HL-60 (cell line): Measurements from ENCODE around the gene BZW2.
"Not testable (repeated sequence)": the region's sequence is repeated elsewhere in the genome, so short reads cannot be mapped to it uniquely, and the experiment has no call there.

Source experiments
- CTCF ChIP-seq: IDR thresholded peaks from one replicate; pipeline ENCODE4 v1.5.1; 2011; ENCODE audit warnings: low read length, control low read depth, inconsistent platforms; ENCODE audit not compliant: insufficient read depth
- POLR2AphosphoS5 ChIP-seq: IDR thresholded peaks from 2 replicates; pipeline ENCODE4 v1.6.1; 2012; ENCODE audit warnings: low read depth

- TF ChIP-seq CTCF, POLR2AphosphoS5: not testable (repeated sequence)
Observed at GRCh38 chr7:16678645-16679566, 32.9 kb downstream of the BZW2 start.
